ENCODE results near the gene LRRC30.

Gene LRRC30

DNA sequence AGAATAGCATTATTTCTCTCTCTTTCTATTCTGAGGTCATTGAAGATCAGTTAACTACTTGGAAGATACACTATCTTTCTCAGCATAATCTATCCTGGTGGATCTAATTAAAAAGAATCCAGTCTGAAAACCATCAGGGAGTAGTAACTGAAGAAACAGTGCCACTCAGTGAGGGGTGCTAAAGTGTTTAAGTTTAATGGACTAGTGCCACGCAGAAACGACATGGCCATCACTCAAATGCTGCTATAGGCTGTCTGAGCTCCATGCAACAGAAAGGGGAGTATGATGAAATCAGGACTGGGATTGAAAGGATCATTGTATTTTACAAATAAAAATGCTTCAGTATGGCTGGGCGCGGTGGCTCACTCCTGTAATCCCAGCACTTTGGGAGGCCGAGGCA, 23.3 kb downstream of the LRRC30 start:
- H3K9me3 ChIP-seq (ENCODE audit: insufficient read depth, low read length) = no peaks in the 10 kb centered on the region
- no peak overlapping the region for H3K4me2 ChIP-seq (ENCODE audit: low read length)
- H3K79me2 ChIP-seq (ENCODE audit: low read length) = no peaks in the 10 kb centered on the region
- no peaks in the 10 kb centered on the region for H3K27me3 ChIP-seq (ENCODE audit: low read depth, low read length)
- H3K9ac ChIP-seq (ENCODE audit: low read length) = no peak overlapping the region
- H3K36me3 ChIP-seq (replicated peaks; ENCODE audit: low read depth, low read length) = no peaks in the 10 kb centered on the region
- TF ChIP-seq, protein P1, sequence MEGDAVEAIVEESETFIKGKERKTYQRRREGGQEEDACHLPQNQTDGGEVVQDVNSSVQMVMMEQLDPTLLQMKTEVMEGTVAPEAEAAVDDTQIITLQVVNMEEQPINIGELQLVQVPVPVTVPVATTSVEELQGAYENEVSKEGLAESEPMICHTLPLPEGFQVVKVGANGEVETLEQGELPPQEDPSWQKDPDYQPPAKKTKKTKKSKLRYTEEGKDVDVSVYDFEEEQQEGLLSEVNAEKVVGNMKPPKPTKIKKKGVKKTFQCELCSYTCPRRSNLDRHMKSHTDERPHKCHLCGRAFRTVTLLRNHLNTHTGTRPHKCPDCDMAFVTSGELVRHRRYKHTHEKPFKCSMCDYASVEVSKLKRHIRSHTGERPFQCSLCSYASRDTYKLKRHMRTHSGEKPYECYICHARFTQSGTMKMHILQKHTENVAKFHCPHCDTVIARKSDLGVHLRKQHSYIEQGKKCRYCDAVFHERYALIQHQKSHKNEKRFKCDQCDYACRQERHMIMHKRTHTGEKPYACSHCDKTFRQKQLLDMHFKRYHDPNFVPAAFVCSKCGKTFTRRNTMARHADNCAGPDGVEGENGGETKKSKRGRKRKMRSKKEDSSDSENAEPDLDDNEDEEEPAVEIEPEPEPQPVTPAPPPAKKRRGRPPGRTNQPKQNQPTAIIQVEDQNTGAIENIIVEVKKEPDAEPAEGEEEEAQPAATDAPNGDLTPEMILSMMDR (IDR thresholded peaks at IDR 0.05; ENCODE audit: low read depth, low read length) = no peak
- no peak for TF ChIP-seq EZH2phosphoT487 (IDR thresholded peaks at IDR 0.05; ENCODE audit: low read depth)
- no peaks in the 10 kb centered on the region for H3K4me1 ChIP-seq (ENCODE audit: low read length)
- no peak overlapping the region for H2AFZ ChIP-seq (ENCODE audit: low read depth, low read length)
- no peak overlapping the region for H3K27ac ChIP-seq (ENCODE audit: low read length)
- no peaks in the 10 kb centered on the region for H4K20me1 ChIP-seq (ENCODE audit: insufficient read depth, low read length)
- H3K4me3 ChIP-seq (ENCODE audit: low read length) = no peak overlapping the region

DNA sequence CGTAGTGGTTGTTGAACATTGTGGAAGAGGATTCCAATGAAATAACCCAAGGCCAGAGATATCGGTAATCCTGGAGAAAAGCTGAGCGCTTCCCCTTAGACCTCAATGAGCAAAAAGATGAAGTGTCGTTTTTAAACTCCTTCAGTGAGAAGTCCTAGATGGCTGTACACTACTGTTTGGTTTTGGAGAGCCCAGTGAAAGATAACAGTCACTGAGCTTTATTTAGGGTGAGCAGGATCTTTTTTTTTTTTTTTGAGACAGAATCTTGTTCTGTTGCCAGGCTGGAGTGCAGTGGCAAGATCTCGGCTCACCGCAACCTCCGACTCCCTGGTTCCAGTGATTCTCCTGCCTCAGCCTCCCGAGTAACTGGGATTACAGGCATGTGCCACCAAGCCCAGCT, 24.2 kb downstream of the LRRC30 start:
- H3K4me2 ChIP-seq (ENCODE audit: low read length) = no peak overlapping the region
- H3K9ac ChIP-seq (ENCODE audit: low read length) = no peak overlapping the region
- TF ChIP-seq EZH2phosphoT487 (IDR thresholded peaks at IDR 0.05; ENCODE audit: low read depth) = no peak
- TF ChIP-seq, protein P1 (IDR thresholded peaks at IDR 0.05; ENCODE audit: low read depth, low read length) = no peak
- no peaks in the 10 kb centered on the region for H3K79me2 ChIP-seq (ENCODE audit: low read length)
- no peak overlapping the region for H2AFZ ChIP-seq (ENCODE audit: low read depth, low read length)
- no peak overlapping the region for H3K27ac ChIP-seq (ENCODE audit: low read length)
- H4K20me1 ChIP-seq (ENCODE audit: insufficient read depth, low read length) = no peaks in the 10 kb centered on the region
- H3K4me3 ChIP-seq (ENCODE audit: low read length) = no peak overlapping the region
- H3K27me3 ChIP-seq (ENCODE audit: low read depth, low read length) = no peaks in the 10 kb centered on the region
- H3K4me1 ChIP-seq (ENCODE audit: low read length) = no peaks in the 10 kb centered on the region
- no peaks in the 10 kb centered on the region for H3K36me3 ChIP-seq (replicated peaks; ENCODE audit: low read depth, low read length)
- no peaks in the 10 kb centered on the region for H3K9me3 ChIP-seq (ENCODE audit: insufficient read depth, low read length)

DNA sequence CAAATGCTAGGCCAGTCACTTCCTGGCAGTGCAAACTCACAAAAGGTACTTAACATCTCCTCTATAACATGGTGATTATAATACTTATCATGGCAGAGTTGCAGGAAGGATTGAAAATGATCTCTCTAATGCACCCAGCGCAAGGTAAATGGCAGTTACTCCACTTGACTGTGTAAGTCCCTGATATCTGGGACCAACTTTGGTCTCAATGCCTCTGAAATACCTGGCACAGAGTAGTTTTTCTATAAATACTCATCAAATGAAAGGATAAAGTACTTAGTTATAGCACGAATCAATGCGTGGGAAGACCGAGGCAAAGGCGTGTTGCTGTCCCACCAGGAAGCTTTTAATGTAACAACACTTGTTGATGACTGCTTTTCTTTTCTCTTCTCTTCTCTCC, 24.8 kb downstream of the LRRC30 start:
- TF ChIP-seq, protein P1 (IDR thresholded peaks at IDR 0.05; ENCODE audit: low read depth, low read length) = no peak
- TF ChIP-seq EZH2phosphoT487 (IDR thresholded peaks at IDR 0.05; ENCODE audit: low read depth) = no peak
- no peak overlapping the region for H3K4me2 ChIP-seq (ENCODE audit: low read length)
- H3K27ac ChIP-seq (ENCODE audit: low read length) = no peak overlapping the region
- no peaks in the 10 kb centered on the region for H3K79me2 ChIP-seq (ENCODE audit: low read length)
- H3K27me3 ChIP-seq (ENCODE audit: low read depth, low read length) = no peaks in the 10 kb centered on the region
- H3K9ac ChIP-seq (ENCODE audit: low read length) = no peak overlapping the region
- H3K9me3 ChIP-seq (ENCODE audit: insufficient read depth, low read length) = no peaks in the 10 kb centered on the region
- H3K36me3 ChIP-seq (replicated peaks; ENCODE audit: low read depth, low read length) = no peaks in the 10 kb centered on the region
- no peaks in the 10 kb centered on the region for H3K4me1 ChIP-seq (ENCODE audit: low read length)
- H3K4me3 ChIP-seq (ENCODE audit: low read length) = no peak overlapping the region
- no peaks in the 10 kb centered on the region for H4K20me1 ChIP-seq (ENCODE audit: insufficient read depth, low read length)
- H2AFZ ChIP-seq (ENCODE audit: low read depth, low read length) = no peak overlapping the region

DNA sequence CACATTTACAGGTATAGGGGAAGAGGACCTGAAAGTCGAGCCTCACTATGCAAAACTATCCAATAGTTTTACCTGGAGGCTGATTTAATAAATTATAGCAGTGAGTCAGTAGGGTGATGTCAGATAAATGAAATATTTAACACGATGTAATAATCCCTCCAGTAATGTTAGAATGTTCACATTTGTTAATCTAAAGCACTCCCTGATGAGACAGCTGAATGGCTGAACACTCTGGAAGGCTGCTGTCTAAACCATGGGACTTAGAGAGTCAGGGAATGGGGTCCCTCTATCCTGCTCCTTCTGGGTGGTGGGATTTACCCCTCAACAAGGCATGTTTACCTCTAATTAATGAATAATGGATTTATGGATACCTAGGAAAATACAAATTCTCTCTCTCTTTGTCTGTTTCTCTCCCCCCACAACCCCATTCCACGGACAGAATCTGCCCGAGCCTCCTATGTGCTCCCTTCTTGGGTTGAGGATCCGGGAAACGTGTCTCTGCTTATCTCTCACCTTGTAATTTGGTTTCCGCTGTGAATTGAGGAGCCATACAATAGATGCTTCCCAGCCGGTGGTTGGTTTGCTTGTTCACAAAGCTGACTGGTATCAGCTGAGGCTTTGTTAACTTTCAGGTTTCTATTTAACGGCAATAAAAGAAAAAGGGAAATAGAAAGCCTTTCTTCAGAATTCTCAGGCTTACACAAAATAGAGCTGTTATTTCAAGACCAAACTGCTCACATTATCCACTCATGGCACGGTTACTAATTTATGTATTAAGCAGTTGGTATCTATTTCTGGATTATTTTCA, 25.9 kb downstream of the LRRC30 start:
- TF ChIP-seq EZH2phosphoT487 (IDR thresholded peaks at IDR 0.05; ENCODE audit: low read depth) = no peak
- TF ChIP-seq, protein P1 (IDR thresholded peaks at IDR 0.05; ENCODE audit: low read depth, low read length) = no peak
- Histone ChIP-seq H3K27ac (ENCODE audit: low read length) (no peak overlapping the region), H3K9me3 (ENCODE audit: insufficient read depth, low read length) (no peaks in the 10 kb centered on the region), H3K4me3 (ENCODE audit: low read length) (no peak overlapping the region), H3K36me3 (replicated peaks; ENCODE audit: low read depth, low read length) (no peaks in the 10 kb centered on the region), H2AFZ (ENCODE audit: low read depth, low read length) (no peak overlapping the region), H3K9ac (ENCODE audit: low read length) (no peak overlapping the region), H3K27me3 (ENCODE audit: low read depth, low read length) (no peaks in the 10 kb centered on the region), H3K79me2 (ENCODE audit: low read length) (no peaks in the 10 kb centered on the region), H4K20me1 (ENCODE audit: insufficient read depth, low read length) (no peaks in the 10 kb centered on the region), H3K4me2 (ENCODE audit: low read length) (no peak overlapping the region), H3K4me1 (ENCODE audit: low read length) (no peaks in the 10 kb centered on the region)

All from OCI-LY3 (cell line).